Measurements from ENCODE around the gene HS6ST1.

Gene HS6ST1

GRCh38 chr2:128280901-128281321, 37.8 kb downstream of the HS6ST1 start:
- no peak overlapping the region for H3K27ac ChIP-seq
- DNase-seq: no peak
- no peaks in the 10 kb centered on the region for H3K27me3 ChIP-seq (replicated peaks)
- in situ Hi-C loops (cut with HindIII; ENCODE audit: low pct_ligation_motif_present, low sequenced_read_pairs): no loop called here
- TF ChIP-seq CTCF (IDR thresholded peaks at IDR 0.05; ENCODE audit: low read depth, low read length, missing control alignments): no peak
- peaks cover 2% of the 10 kb centered on the region for H3K36me3 ChIP-seq (replicated peaks)
- H3K4me3 ChIP-seq (ENCODE audit: low read depth, low read length): no peak overlapping the region

- Histone ChIP-seq H3K27me3 (replicated peaks) (no peaks in the 10 kb centered on the region), H3K36me3 (replicated peaks) (peaks cover 2% of the 10 kb centered on the region), H3K4me3 (ENCODE audit: low read depth, low read length) (no peak overlapping the region), H3K27ac (no peak overlapping the region)
- no peak for DNase-seq
- no peak for TF ChIP-seq CTCF (IDR thresholded peaks at IDR 0.05; ENCODE audit: low read depth, low read length, missing control alignments)
- in situ Hi-C loops (cut with HindIII; ENCODE audit: low pct_ligation_motif_present, low sequenced_read_pairs): no loop called here
Measured at GRCh38 chr2:128280158-128280871, 38.4 kb downstream of the HS6ST1 start.

GRCh38 chr2:128279786-128280157, 38.9 kb downstream of the HS6ST1 start:
- in situ Hi-C loops (cut with HindIII; ENCODE audit: low pct_ligation_motif_present, low sequenced_read_pairs): no loop called here
- peaks cover 4% of the 10 kb centered on the region for H3K36me3 ChIP-seq (replicated peaks)
- DNase-seq: no peak
- H3K4me3 ChIP-seq (ENCODE audit: low read depth, low read length): no peak overlapping the region
- H3K27ac ChIP-seq: no peak overlapping the region
- no peaks in the 10 kb centered on the region for H3K27me3 ChIP-seq (replicated peaks)
- no peak for TF ChIP-seq CTCF (IDR thresholded peaks at IDR 0.05; ENCODE audit: low read depth, low read length, missing control alignments)

- in situ Hi-C loops (cut with HindIII; ENCODE audit: low pct_ligation_motif_present, low sequenced_read_pairs): no loop called here
- peaks cover 4% of the 10 kb centered on the region for H3K36me3 ChIP-seq (replicated peaks)
- H3K4me3 ChIP-seq (ENCODE audit: low read depth, low read length): no peak overlapping the region
- no peak overlapping the region for H3K27ac ChIP-seq
- no peak for TF ChIP-seq CTCF (IDR thresholded peaks at IDR 0.05; ENCODE audit: low read depth, low read length, missing control alignments)
- H3K27me3 ChIP-seq (replicated peaks): no peaks in the 10 kb centered on the region
- DNase-seq: no peak
Measured at GRCh38 chr2:128279009-128279408, 39.7 kb downstream of the HS6ST1 start.

GRCh38 chr2:128277961-128278681, 40.5 kb downstream of the HS6ST1 start:
- H3K36me3 ChIP-seq (replicated peaks): peaks cover 2% of the 10 kb centered on the region
- no peak for DNase-seq
- no peak overlapping the region for H3K4me3 ChIP-seq (ENCODE audit: low read depth, low read length)
- no peak for TF ChIP-seq CTCF (IDR thresholded peaks at IDR 0.05; ENCODE audit: low read depth, low read length, missing control alignments)
- in situ Hi-C loops (cut with HindIII; ENCODE audit: low pct_ligation_motif_present, low sequenced_read_pairs): no loop called here
- no peak overlapping the region for H3K27ac ChIP-seq
- no peaks in the 10 kb centered on the region for H3K27me3 ChIP-seq (replicated peaks)
